ENCODE measurements around the gene CDKN1A. TPM values are rescaled to one million over a fixed set of nuclear protein-coding genes. Genes with fewer than 3 reads are reported as not detected.

CDKN1A gene
- total RNA-seq, 4 donors from 2014 or later, result 49.7 to 137 (median 81.7) TPM

- Histone ChIP-seq H3K4me1 (peaks cover 3 to 48% (median 21%) of the 10 kb centered on the region in 3 donors), H3K27me3 (no peaks in the 10 kb centered on the region), H3K4me3 (peak overlapping the region in 1 of 2 donors; percentile 89), H3K27ac (peak overlapping the region; percentile 42 to 96 (median 96)), H3K36me3 (peaks cover 0 to 5% of the 10 kb centered on the region in 2 donors), H3K9me3 (no peaks in the 10 kb centered on the region)
- ATAC-seq, result no peak
- 19 to 25% methylated on average over 3 to 5 of the region's 10 CpGs for WGBS, 2 donors (ENCODE audit: low coverage in 1 of 2)
- TF ChIP-seq CTCF (IDR thresholded peaks at IDR 0.05) (no peak), POLR2A (IDR thresholded peaks at IDR 0.05) (no peak), POLR2AphosphoS5 (IDR thresholded peaks at IDR 0.05) (no peak), EP300 (IDR thresholded peaks at IDR 0.05) (no peak)
Measured at GRCh38 chr6:36677753-36678487, 594 bp upstream of the CDKN1A start.

GRCh38 chr6:36679043-36679833 lies 724 bp downstream of the CDKN1A start:
- Histone ChIP-seq H3K4me1 (peaks cover 3 to 61% (median 21%) of the 10 kb centered on the region in 3 donors), H3K27me3 (no peaks in the 10 kb centered on the region), H3K36me3 (peaks cover 0 to 18% of the 10 kb centered on the region in 2 donors), H3K27ac (peak overlapping the region; percentile 96 to 98 (median 96)), H3K4me3 (peak overlapping the region; percentile 87 to 89), H3K9me3 (no peaks in the 10 kb centered on the region)
- WGBS, 2 donors (ENCODE audit: low coverage in 1 of 2), result 0 to 2% methylated on average over 12 to 13 of the region's 61 CpGs
- no peak for TF ChIP-seq CTCF (IDR thresholded peaks at IDR 0.05)
- TF ChIP-seq POLR2A (IDR thresholded peaks at IDR 0.05), result peak in 1 of 2 donors; percentile 24
- peak; percentile 90 for TF ChIP-seq EP300 (IDR thresholded peaks at IDR 0.05)
- TF ChIP-seq POLR2AphosphoS5 (IDR thresholded peaks at IDR 0.05), result peak; percentile 94
- ATAC-seq, result peak; percentile 32

- Histone ChIP-seq H3K4me1 (peaks cover 3 to 54% (median 9%) of the 10 kb centered on the region in 3 donors), H3K4me3 (no peak overlapping the region), H3K9me3 (no peaks in the 10 kb centered on the region), H3K27ac (peak overlapping the region in 1 of 4 donors; percentile 38), H3K27me3 (no peaks in the 10 kb centered on the region), H3K36me3 (peaks cover 0 to 51% of the 10 kb centered on the region in 2 donors)
- ATAC-seq, result no peak
- TF ChIP-seq POLR2A (IDR thresholded peaks at IDR 0.05), result no peak
- no peak for TF ChIP-seq POLR2AphosphoS5 (IDR thresholded peaks at IDR 0.05)
- no peak for TF ChIP-seq EP300 (IDR thresholded peaks at IDR 0.05)
- TF ChIP-seq CTCF (IDR thresholded peaks at IDR 0.05), result no peak
- WGBS, 2 donors (ENCODE audit: low coverage in 1 of 2), result 69% methylated on average over 8 of the region's 11 CpGs; no CpG with 5 or more reads in 1 of the 2 donors
Measured at GRCh38 chr6:36682328-36683144, 4.0 kb downstream of the CDKN1A start.

- H3K4me1 ChIP-seq, result peaks cover 0 to 48% (median 7%) of the 10 kb centered on the region in 3 donors
- no peak overlapping the region for H3K27ac ChIP-seq
- H3K36me3 ChIP-seq, result peaks cover 0 to 55% of the 10 kb centered on the region in 2 donors
Measured at GRCh38 chr6:36683145-36683655, 4.7 kb downstream of the CDKN1A start.

More at GRCh38 chr6:36683145-36683655, 4.7 kb downstream of the CDKN1A start:
- TF ChIP-seq POLR2A (IDR thresholded peaks at IDR 0.05), result no peak
- no peak for TF ChIP-seq POLR2AphosphoS5 (IDR thresholded peaks at IDR 0.05)
- TF ChIP-seq EP300 (IDR thresholded peaks at IDR 0.05), result no peak
- no peak for TF ChIP-seq CTCF (IDR thresholded peaks at IDR 0.05)
- no peaks in the 10 kb centered on the region for H3K9me3 ChIP-seq
- no peak overlapping the region for H3K4me3 ChIP-seq
- H3K27me3 ChIP-seq, result no peaks in the 10 kb centered on the region
- 80 to 81% methylated on average over 5 to 6 of the region's 6 CpGs for WGBS, 2 donors (ENCODE audit: low coverage in 1 of 2)
- no peak for ATAC-seq

All from gastroesophageal sphincter (tissue), 4 donors.